ENCODE measurements around the gene GARNL3.
A peak's percentile ranks its signal among the peaks of the same experiment; 100 is the strongest.

GARNL3 gene

DNA sequence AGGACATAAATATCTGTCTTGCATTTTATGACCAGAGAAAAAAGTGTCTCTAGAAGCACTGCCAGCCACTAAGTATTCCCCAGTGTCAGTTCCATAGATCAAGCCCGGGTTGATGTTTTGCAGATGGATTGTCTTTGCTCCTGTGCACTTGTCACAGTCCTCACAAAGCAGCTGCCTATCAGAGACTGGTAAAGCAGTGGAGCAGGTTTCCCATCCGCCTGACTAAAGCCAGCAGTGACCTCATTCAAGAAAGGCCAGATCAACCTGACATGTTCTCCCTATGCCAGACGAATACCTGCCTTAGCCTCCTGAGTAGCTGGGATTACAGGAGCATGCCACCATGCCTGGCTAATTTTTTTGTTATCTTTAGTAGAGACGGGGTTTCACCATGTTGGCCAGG lies 26.8 kb upstream of the GARNL3 start:
- FAIRE-seq (no peak), DNase-seq (ENCODE audit: insufficient read length, low spot score) (no peak)
- TF ChIP-seq, protein P1, sequence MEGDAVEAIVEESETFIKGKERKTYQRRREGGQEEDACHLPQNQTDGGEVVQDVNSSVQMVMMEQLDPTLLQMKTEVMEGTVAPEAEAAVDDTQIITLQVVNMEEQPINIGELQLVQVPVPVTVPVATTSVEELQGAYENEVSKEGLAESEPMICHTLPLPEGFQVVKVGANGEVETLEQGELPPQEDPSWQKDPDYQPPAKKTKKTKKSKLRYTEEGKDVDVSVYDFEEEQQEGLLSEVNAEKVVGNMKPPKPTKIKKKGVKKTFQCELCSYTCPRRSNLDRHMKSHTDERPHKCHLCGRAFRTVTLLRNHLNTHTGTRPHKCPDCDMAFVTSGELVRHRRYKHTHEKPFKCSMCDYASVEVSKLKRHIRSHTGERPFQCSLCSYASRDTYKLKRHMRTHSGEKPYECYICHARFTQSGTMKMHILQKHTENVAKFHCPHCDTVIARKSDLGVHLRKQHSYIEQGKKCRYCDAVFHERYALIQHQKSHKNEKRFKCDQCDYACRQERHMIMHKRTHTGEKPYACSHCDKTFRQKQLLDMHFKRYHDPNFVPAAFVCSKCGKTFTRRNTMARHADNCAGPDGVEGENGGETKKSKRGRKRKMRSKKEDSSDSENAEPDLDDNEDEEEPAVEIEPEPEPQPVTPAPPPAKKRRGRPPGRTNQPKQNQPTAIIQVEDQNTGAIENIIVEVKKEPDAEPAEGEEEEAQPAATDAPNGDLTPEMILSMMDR (IDR thresholded peaks at IDR 0.05; ENCODE audit: insufficient read depth, missing control alignments): no peak

DNA sequence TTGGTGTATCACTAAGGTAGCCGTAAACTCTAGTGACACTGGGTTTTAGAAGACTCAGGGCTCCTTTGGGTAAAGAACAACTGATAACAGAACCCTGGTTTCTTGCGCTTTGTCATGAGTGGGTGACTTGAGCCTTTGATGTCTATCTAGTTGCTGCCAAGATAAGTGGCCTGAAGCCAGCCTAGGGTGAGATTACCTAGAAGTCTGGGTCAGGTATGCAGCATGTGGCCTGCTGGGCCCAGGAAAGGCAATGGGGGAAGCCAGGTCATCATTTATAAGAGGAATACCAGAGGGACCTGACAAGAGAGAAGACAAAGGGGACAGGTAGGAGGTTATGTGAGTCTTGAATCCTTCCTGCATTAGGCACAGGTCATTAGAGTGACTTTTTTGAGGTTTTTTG lies 23.2 kb upstream of the GARNL3 start:
- TF ChIP-seq, protein P1 (IDR thresholded peaks at IDR 0.05; ENCODE audit: insufficient read depth, missing control alignments): no peak
- FAIRE-seq (no peak), DNase-seq (ENCODE audit: insufficient read length, low spot score) (no peak)

DNA sequence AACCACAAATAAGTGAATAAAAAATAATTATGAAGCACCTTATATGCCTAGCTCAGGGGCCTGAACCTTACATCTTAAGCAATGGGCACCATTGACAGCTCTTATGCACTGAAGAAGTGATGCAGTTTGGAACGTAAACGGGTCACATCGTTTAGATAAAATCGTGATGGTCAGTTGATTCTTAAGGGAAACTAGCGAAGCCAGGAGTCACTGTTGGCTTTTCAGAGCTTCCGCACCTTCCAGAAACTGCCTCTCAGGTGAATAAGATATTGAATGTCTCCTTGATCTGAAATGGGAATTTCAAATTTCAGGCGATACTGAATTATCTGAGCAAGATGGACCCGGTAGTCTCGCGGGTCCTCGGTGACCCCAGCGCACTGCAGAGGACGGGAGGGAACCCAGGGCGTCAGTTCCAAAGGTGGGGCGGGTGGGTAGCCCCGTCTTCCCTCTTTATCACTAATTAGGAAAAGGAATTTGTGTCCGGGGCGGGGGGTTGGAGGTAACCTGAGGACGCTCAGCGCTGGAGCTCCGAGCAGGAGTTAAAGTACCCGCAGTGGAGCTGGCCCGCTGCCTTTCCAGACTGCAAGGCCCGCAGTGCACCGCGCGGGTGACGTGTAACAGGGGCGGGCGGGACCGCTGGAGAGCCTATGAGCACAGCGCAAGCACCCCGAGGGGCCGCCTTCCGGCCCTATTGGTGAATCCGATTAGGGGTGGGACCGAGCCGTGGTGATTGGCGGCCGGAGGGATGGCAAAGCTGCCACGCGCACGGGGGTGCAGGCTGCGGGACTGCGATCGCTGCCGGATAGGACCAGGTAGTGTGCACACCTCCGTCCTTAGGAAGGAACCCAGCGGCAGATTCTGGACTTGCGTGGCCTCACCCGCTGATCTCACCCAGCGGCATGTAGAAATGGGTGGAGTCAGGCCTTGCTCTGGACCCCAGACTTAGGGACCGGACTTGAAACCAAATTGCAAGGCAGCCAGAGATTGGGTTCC lies 19.7 kb upstream of the GARNL3 start:
- TF ChIP-seq, protein P1 (IDR thresholded peaks at IDR 0.05; ENCODE audit: insufficient read depth, missing control alignments): no peak
- no peak for FAIRE-seq
- peak; percentile 76 for DNase-seq (ENCODE audit: insufficient read length, low spot score)

- no peak for DNase-seq (ENCODE audit: insufficient read length, low spot score)
- no peak for FAIRE-seq
Observed at GRCh38 chr9:127245637-127246164, 18.9 kb upstream of the GARNL3 start.

GRCh38 chr9:127248241-127248640 lies 16.3 kb upstream of the GARNL3 start:
- DNase-seq (ENCODE audit: insufficient read length, low spot score) (no peak), FAIRE-seq (no peak)
- TF ChIP-seq, protein P1 (IDR thresholded peaks at IDR 0.05; ENCODE audit: insufficient read depth, missing control alignments): no peak

More at GRCh38 chr9:127245637-127246164, 18.9 kb upstream of the GARNL3 start:
- TF ChIP-seq, protein P1 (IDR thresholded peaks at IDR 0.05; ENCODE audit: insufficient read depth, missing control alignments): no peak

GRCh38 chr9:127249877-127250276 lies 14.7 kb upstream of the GARNL3 start:
- FAIRE-seq: no peak
- TF ChIP-seq, protein P1 (IDR thresholded peaks at IDR 0.05; ENCODE audit: insufficient read depth, missing control alignments): no peak
- DNase-seq (ENCODE audit: insufficient read length, low spot score): no peak
